RWPE2 (cell line): Measurements from ENCODE around the gene RYK.

Experiments used
- ATAC-seq: fragments of 200-7000 bp; cut with Tn5 transposase; 3 replicates; pipeline ENCODE4 v1.9.1; 2021; ENCODE audit warnings: low read depth
- DNase-seq: peaks from one replicate; pipeline ENCODE4 v3.0.0-alpha.2; 2020; ENCODE audit warnings: low spot score
- H3K27ac ChIP-seq: fragments of 450-650 bp; 2 replicates; pipeline ENCODE4 v1.5.1; 2017; ENCODE audit warnings: mild to moderate bottlenecking; ENCODE audit not compliant: poor library complexity, severe bottlenecking
- H3K27me3 ChIP-seq: fragments of 250-450 bp; sonication (Bioruptor Pico); 2 replicates; pipeline ENCODE4 v1.5.1; 2021; ENCODE audit warnings: mild to moderate bottlenecking, moderate library complexity; ENCODE audit not compliant: insufficient read depth, poor library complexity, severe bottlenecking
- H3K36me3 ChIP-seq: fragments of 250-450 bp; sonication (Bioruptor Pico); 2 replicates; pipeline ENCODE4 v1.5.1; 2020; ENCODE audit warnings: low read depth, mild to moderate bottlenecking, moderate library complexity
- H3K4me1 ChIP-seq: fragments of 250-450 bp; sonication (Bioruptor Pico); 2 replicates; pipeline ENCODE4 v1.5.1; 2021; ENCODE audit warnings: mild to moderate bottlenecking, moderate library complexity; ENCODE audit not compliant: insufficient read depth, poor library complexity, severe bottlenecking
- H3K4me3 ChIP-seq: fragments of 250-450 bp; sonication (Bioruptor Pico); 2 replicates; pipeline ENCODE4 v1.5.1; 2021; ENCODE audit warnings: mild to moderate bottlenecking, moderate library complexity; ENCODE audit not compliant: severe bottlenecking
- H3K9me3 ChIP-seq: fragments of 250-450 bp; sonication (Bioruptor Pico); 2 replicates; pipeline ENCODE4 v1.5.1; 2021; ENCODE audit warnings: mild to moderate bottlenecking, moderate library complexity; ENCODE audit not compliant: severe bottlenecking
- TF ChIP-seq, protein P1 (sequence below): fragments of 450-650 bp; IDR thresholded peaks from one replicate; pipeline ENCODE4 v1.5.1; 2017; ENCODE audit warnings: mild to moderate bottlenecking, moderate library complexity; ENCODE audit not compliant: poor library complexity, severe bottlenecking

RYK gene

DNA sequence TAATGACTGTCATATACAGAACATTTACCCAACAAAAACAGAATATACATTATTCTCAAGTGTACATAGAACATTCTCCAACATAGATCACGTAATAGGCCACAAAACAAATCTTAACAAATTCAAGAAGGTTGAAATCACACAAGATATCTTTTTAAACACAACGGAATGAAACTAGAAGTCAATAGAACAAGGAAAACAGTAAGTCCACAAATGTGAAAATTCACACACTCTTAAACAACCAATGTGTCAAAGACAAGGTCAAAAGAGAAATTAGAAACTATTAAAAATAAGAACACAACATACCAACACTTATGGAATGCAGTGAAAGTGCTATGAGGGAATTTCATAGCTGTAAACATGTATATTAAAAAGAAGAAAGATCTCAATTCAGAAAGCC, 139.7 kb downstream of the RYK start:
- no peaks in the 10 kb centered on the region for H3K9me3 ChIP-seq
- H3K4me1 ChIP-seq: no peaks in the 10 kb centered on the region
- ATAC-seq (no peak), DNase-seq (no peak)
- H3K27me3 ChIP-seq: no peaks in the 10 kb centered on the region
- H3K4me3 ChIP-seq: no peak overlapping the region
- H3K36me3 ChIP-seq: no peaks in the 10 kb centered on the region
- TF ChIP-seq, protein P1, sequence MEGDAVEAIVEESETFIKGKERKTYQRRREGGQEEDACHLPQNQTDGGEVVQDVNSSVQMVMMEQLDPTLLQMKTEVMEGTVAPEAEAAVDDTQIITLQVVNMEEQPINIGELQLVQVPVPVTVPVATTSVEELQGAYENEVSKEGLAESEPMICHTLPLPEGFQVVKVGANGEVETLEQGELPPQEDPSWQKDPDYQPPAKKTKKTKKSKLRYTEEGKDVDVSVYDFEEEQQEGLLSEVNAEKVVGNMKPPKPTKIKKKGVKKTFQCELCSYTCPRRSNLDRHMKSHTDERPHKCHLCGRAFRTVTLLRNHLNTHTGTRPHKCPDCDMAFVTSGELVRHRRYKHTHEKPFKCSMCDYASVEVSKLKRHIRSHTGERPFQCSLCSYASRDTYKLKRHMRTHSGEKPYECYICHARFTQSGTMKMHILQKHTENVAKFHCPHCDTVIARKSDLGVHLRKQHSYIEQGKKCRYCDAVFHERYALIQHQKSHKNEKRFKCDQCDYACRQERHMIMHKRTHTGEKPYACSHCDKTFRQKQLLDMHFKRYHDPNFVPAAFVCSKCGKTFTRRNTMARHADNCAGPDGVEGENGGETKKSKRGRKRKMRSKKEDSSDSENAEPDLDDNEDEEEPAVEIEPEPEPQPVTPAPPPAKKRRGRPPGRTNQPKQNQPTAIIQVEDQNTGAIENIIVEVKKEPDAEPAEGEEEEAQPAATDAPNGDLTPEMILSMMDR: no peak
- H3K27ac ChIP-seq: no peak overlapping the region
